WERI-Rb-1 (cell line): ENCODE data around the gene RRAGD.

ENCODE experiments used
- DNase-seq: peaks from one replicate; pipeline ENCODE4 v3.0.0-alpha.2; 2020
- H3K27ac ChIP-seq: fragments of 250-450 bp; sonication (Bioruptor Pico); 2 replicates; pipeline ENCODE4 v1.5.1; 2020; ENCODE audit warnings: mild to moderate bottlenecking, moderate library complexity
- H3K27me3 ChIP-seq: fragments of 250-450 bp; sonication (Bioruptor Pico); 2 replicates; pipeline ENCODE4 v1.5.1; 2021; ENCODE audit warnings: mild to moderate bottlenecking, low read depth, moderate library complexity; ENCODE audit not compliant: insufficient read depth, severe bottlenecking
- H3K36me3 ChIP-seq: fragments of 250-450 bp; sonication (Bioruptor Pico); 2 replicates; pipeline ENCODE4 v1.5.1; 2020; ENCODE audit warnings: mild to moderate bottlenecking, moderate library complexity
- H3K4me3 ChIP-seq: 2 replicates; pipeline ENCODE4 v1.5.1; 2011; ENCODE audit warnings: low read depth, mild to moderate bottlenecking, control low read depth, low read length
- H3K9me3 ChIP-seq: fragments of 250-450 bp; sonication (Bioruptor Pico); 2 replicates; pipeline ENCODE4 v1.5.1; 2021; ENCODE audit warnings: mild to moderate bottlenecking, moderate library complexity; ENCODE audit not compliant: severe bottlenecking
- CTCF ChIP-seq: IDR thresholded peaks from 2 replicates; pipeline ENCODE4 v1.5.1; 2011; ENCODE audit warnings: low read depth, mild to moderate bottlenecking, control low read depth, inconsistent platforms, low read length

The RRAGD gene

GRCh38 chr6:89375427-89376267 lies 36.4 kb downstream of the RRAGD start:
- Histone ChIP-seq H3K27ac (peak overlapping the region; percentile 49), H3K27me3 (no peaks in the 10 kb centered on the region), H3K4me3 (no peak overlapping the region), H3K9me3 (no peaks in the 10 kb centered on the region), H3K36me3 (peaks cover 8% of the 10 kb centered on the region)
- DNase-seq = peak; percentile 91
- TF ChIP-seq CTCF = peak; percentile 87

- no peaks in the 10 kb centered on the region for H3K27me3 ChIP-seq
- no peak overlapping the region for H3K27ac ChIP-seq
- TF ChIP-seq CTCF = no peak
- no peaks in the 10 kb centered on the region for H3K9me3 ChIP-seq
- H3K4me3 ChIP-seq = no peak overlapping the region
- DNase-seq = no peak
- peaks cover 16% of the 10 kb centered on the region for H3K36me3 ChIP-seq
These were observed 39.6 kb downstream of the RRAGD start for GRCh38 chr6:89372506-89372901.

GRCh38 chr6:89371849-89372505 lies 40.1 kb downstream of the RRAGD start:
- Histone ChIP-seq H3K27me3 (no peaks in the 10 kb centered on the region), H3K36me3 (peaks cover 16% of the 10 kb centered on the region), H3K27ac (no peak overlapping the region), H3K9me3 (no peaks in the 10 kb centered on the region), H3K4me3 (no peak overlapping the region)
- peak; percentile 96 for TF ChIP-seq CTCF
- DNase-seq = peak; percentile 76

GRCh38 chr6:89368999-89369398 lies 43.1 kb downstream of the RRAGD start:
- DNase-seq = peak; percentile 64
- no peaks in the 10 kb centered on the region for H3K9me3 ChIP-seq
- no peaks in the 10 kb centered on the region for H3K27me3 ChIP-seq
- H3K27ac ChIP-seq = no peak overlapping the region
- H3K36me3 ChIP-seq = peaks cover 16% of the 10 kb centered on the region
- no peak overlapping the region for H3K4me3 ChIP-seq
- TF ChIP-seq CTCF = peak; percentile 45

- no peaks in the 10 kb centered on the region for H3K27me3 ChIP-seq
- peak; percentile 66 for DNase-seq
- TF ChIP-seq CTCF = peak; percentile 60; the same call in 1 of the 2 replicates
- H3K4me3 ChIP-seq = no peak overlapping the region
- H3K27ac ChIP-seq = no peak overlapping the region
- peaks cover 16% of the 10 kb centered on the region for H3K36me3 ChIP-seq
- no peaks in the 10 kb centered on the region for H3K9me3 ChIP-seq
These were observed 44.0 kb downstream of the RRAGD start for GRCh38 chr6:89368107-89368506.
